ENCODE data around the gene SYCE3. TPM values are rescaled to one million over a fixed set of nuclear protein-coding genes. Genes with fewer than 3 reads are reported as not detected.

The SYCE3 gene
- total and polyA plus RNA-seq, 2 donors (not counting 3 experiments of a cell fraction or from before 2014, with no cell fraction given), result not detected

- Histone ChIP-seq H3K9ac (replicated peaks; ENCODE audit: extremely low read depth, insufficient read depth, low read length) (no peak overlapping the region), H3K9me3 (replicated peaks; ENCODE audit: control insufficient read depth, insufficient read depth, low read length) (no peaks in the 10 kb centered on the region), H4K20me1 (replicated peaks; ENCODE audit: control insufficient read depth, extremely low read depth, insufficient read depth, low read length) (no peaks in the 10 kb centered on the region), H3K4me3 (replicated peaks in 1 of 3; ENCODE audit: insufficient read depth in 1 of 3, low read depth in 1 of 3, low read length in 3 of 3) (no peak overlapping the region), H3K27me3 (ENCODE audit: control insufficient read depth in 2 of 2, insufficient read depth in 2 of 2, low read length in 2 of 2) (peaks cover 3 to 4% of the 10 kb centered on the region in 2 experiments), H3K36me3 (ENCODE audit: control insufficient read depth in 2 of 2, extremely low read depth in 1 of 2, insufficient read depth in 2 of 2, low read length in 2 of 2) (no peaks in the 10 kb centered on the region), H3K9me1 (replicated peaks; ENCODE audit: control insufficient read depth, extremely low read depth, insufficient read depth, low read length) (no peaks in the 10 kb centered on the region), H3K4me1 (ENCODE audit: control insufficient read depth, extremely low read depth, insufficient read depth, low read length) (peaks cover 9% of the 10 kb centered on the region), H3K79me2 (ENCODE audit: control insufficient read depth, insufficient read depth, low read length) (no peaks in the 10 kb centered on the region), H3K27ac (ENCODE audit: insufficient read depth, low read depth, low read length) (no peak overlapping the region), H3K4me2 (ENCODE audit: insufficient read depth, low read length) (no peak overlapping the region), H2AFZ (ENCODE audit: low read depth, low read length) (no peak overlapping the region)
- POLR2A ChIA-PET, result no interaction called here
- intact Hi-C loops (cut with micrococcal nuclease) (no loop called here), dilution Hi-C loops (cut with MboI; ENCODE audit: extremely low pct_ligation_motif_present, low sequenced_read_pairs) (no loop called here)
- CTCF ChIA-PET, result interaction anchor here (0.7 kb wide), 1 partner anchor 30 kb away, joined by 3 read pairs; no protein-coding TSS in a partner anchor
- BruUV-seq (replicated peaks), result no TSS peak
- TF ChIP-seq CTCF (IDR thresholded peaks at IDR 0.05; ENCODE audit: extremely low read depth in 1 of 2, insufficient read depth in 1 of 2, low read depth in 1 of 2, low read length in 2 of 2) (no peak), POLR2AphosphoS5 (IDR thresholded peaks at IDR 0.05; ENCODE audit: insufficient read depth, low read depth, low read length) (no peak), FOS (IDR thresholded peaks at IDR 0.05; ENCODE audit: borderline replicate concordance, insufficient read depth, low read length) (no peak), GATA2 (IDR thresholded peaks at IDR 0.05; ENCODE audit: insufficient read depth, insufficient read length, low read depth, low read length) (no peak), MYC (IDR thresholded peaks at IDR 0.05; ENCODE audit: low read depth, low read length) (no peak), EZH2 (IDR thresholded peaks at IDR 0.05; ENCODE audit: borderline replicate concordance, low read depth, low read length, severe bottlenecking) (no peak), MAX (IDR thresholded peaks at IDR 0.05; ENCODE audit: insufficient read depth, insufficient read length) (no peak), JUN (IDR thresholded peaks at IDR 0.05; ENCODE audit: borderline replicate concordance, insufficient read depth, insufficient read length, low read depth) (no peak)
- DNase-seq (ENCODE audit: low read depth, low spot score), result no peak
- no peak for FAIRE-seq
Measured at GRCh38 chr22:50536226-50536625, 26.5 kb downstream of the SYCE3 start.
